ENCODE results near the gene LGR6. TPM values are rescaled to one million over a fixed set of nuclear protein-coding genes. Genes with fewer than 3 reads are reported as not detected.

LGR6 gene
- total and polyA plus RNA-seq, 2 of the 4 experiments (the other 2 are of a cell fraction), result not detected

- Histone ChIP-seq H3K4me3 (ENCODE audit: insufficient read depth, low read depth, low read length) (no peak overlapping the region), H4K20me1 (ENCODE audit: insufficient read depth, low read length) (no peaks in the 10 kb centered on the region), H3K9me3 (ENCODE audit: control insufficient read depth, insufficient read depth, low read length) (no peaks in the 10 kb centered on the region), H4K8ac (ENCODE audit: low read depth in 2 of 2, low read length in 2 of 2) (no peak overlapping the region), H3K79me1 (ENCODE audit: low read depth in 1 of 2, low read length in 2 of 2) (no peaks in the 10 kb centered on the region), H2BK120ac (ENCODE audit: low read depth, low read length) (no peak overlapping the region), H3K9me1 (ENCODE audit: insufficient read depth, low read length) (peaks cover 3% of the 10 kb centered on the region; the same call in 1 of the 2 replicates), H2BK5ac (ENCODE audit: low read depth, low read length, poor library complexity, severe bottlenecking) (no peak overlapping the region), H4K91ac (ENCODE audit: insufficient read depth, low read depth, low read length) (no peak overlapping the region), H2AK9ac (replicated peaks; ENCODE audit: low read depth, low read length, poor library complexity) (no peak overlapping the region), H2BK20ac (ENCODE audit: low read depth, low read length) (no peak overlapping the region), H3K27me3 (ENCODE audit: control insufficient read depth, insufficient read depth, low read length) (peaks cover 64% of the 10 kb centered on the region), H3K9ac (ENCODE audit: low read depth, low read length) (no peak overlapping the region), H3K18ac (ENCODE audit: low read depth, low read length) (no peak overlapping the region), H3K36me3 (ENCODE audit: control insufficient read depth, insufficient read depth, low read length) (no peaks in the 10 kb centered on the region), H3K4me1 (ENCODE audit: control insufficient read depth, insufficient read depth, low read length) (no peaks in the 10 kb centered on the region), H3K14ac (replicated peaks; ENCODE audit: low read depth, low read length) (no peak overlapping the region), H2AFZ (replicated peaks; ENCODE audit: low read length, poor library complexity) (no peak overlapping the region), H3K27ac (ENCODE audit: insufficient read depth, low read length) (no peak overlapping the region), H4K5ac (ENCODE audit: low read depth, low read length) (no peak overlapping the region), H3K4ac (ENCODE audit: low read depth, low read length) (no peak overlapping the region), H2BK15ac (ENCODE audit: low read depth, low read length) (no peak overlapping the region), H2AK5ac (ENCODE audit: low read depth, low read length) (no peak overlapping the region), H3K56ac (ENCODE audit: extremely low read depth, insufficient read depth, low read length) (no peak overlapping the region), H3K23ac (ENCODE audit: low read depth, low read length) (no peak overlapping the region), H3K4me2 (ENCODE audit: low read depth, low read length) (no peak overlapping the region)
- in situ Hi-C loops (cut with MboI; ENCODE audit: low sequenced_read_pairs), result no loop called here
- dilution Hi-C loops (cut with HindIII; ENCODE audit: low sequenced_read_pairs, unreplicated experiment), result no loop called here
- POLR2A ChIA-PET (ENCODE audit: unreplicated experiment), result no interaction called here
- intact Hi-C loops (cut with micrococcal nuclease), result no loop called here
- DNase-seq, result no peak
- CTCF ChIA-PET, result interaction anchor here (1.2 kb wide), 1 partner anchor 35 kb away, joined by 3 read pairs; no protein-coding TSS in a partner anchor
- TF ChIP-seq MXI1 (IDR thresholded peaks at IDR 0.05; ENCODE audit: borderline replicate concordance, low read depth, low read length) (no peak), CEBPB (IDR thresholded peaks at IDR 0.05; ENCODE audit: low read depth, low read length) (no peak), POLR2A (IDR thresholded peaks at IDR 0.05; ENCODE audit: low read depth, low read length) (no peak), ELK1 (IDR thresholded peaks at IDR 0.05; ENCODE audit: borderline replicate concordance, low read depth, low read length) (no peak), RAD21 (IDR thresholded peaks at IDR 0.05; ENCODE audit: low read length) (no peak), RFX5 (IDR thresholded peaks at IDR 0.05; ENCODE audit: low read depth, low read length) (no peak), FOS (IDR thresholded peaks at IDR 0.05; ENCODE audit: low read depth, low read length) (no peak)
- no TSS peak for BruUV-seq (replicated peaks)
- WGBS, 2 experiments (ENCODE audit: extremely low coverage in 2 of 2, insufficient read length in 1 of 2), result 40% methylated on average over 2 of the region's 8 CpGs; no CpG with 5 or more reads in 1 of the 2 experiments
- no peak for ATAC-seq (ENCODE audit: low read depth)
These were observed 77.3 kb downstream of the LGR6 start for GRCh38 chr1:202270871-202271326.
